Vagina (tissue), 2 donors: Measurements from ENCODE around the gene FSTL1. TPM values are rescaled to one million over a fixed set of nuclear protein-coding genes. Genes with fewer than 3 reads are reported as not detected.

Source experiments
- DNase-seq, 2 donors: peaks; one replicate each; pipeline ENCODE4 v3.0.0-alpha.2; 2017; ENCODE audit errors: extremely low spot score in 2 of 2
- H3K27ac ChIP-seq: fragments of 200-600 bp; sonication (generic); one replicate; pipeline ENCODE4 v1.5.1; 2019
- H3K27me3 ChIP-seq: fragments of 200-600 bp; sonication (generic); one replicate; pipeline ENCODE4 v1.5.1; 2019
- H3K36me3 ChIP-seq, 2 donors: fragments of 200-600 bp; sonication (generic); one replicate each; pipeline ENCODE4 v1.5.1; 2017 to 2019
- H3K4me1 ChIP-seq: fragments of 200-600 bp; sonication (generic); one replicate; pipeline ENCODE4 v1.5.1; 2019
- H3K4me3 ChIP-seq, 2 donors: fragments of 200-600 bp; sonication (generic); 1 replicate in 1 of 2; 2 replicates in 1 of 2; pipeline ENCODE4 v1.5.1; 2016 to 2019
- H3K9me3 ChIP-seq: fragments of 200-600 bp; sonication (generic); one replicate; pipeline ENCODE4 v1.5.1; 2019
- CTCF ChIP-seq, 3 experiments: fragments of 450-650 bp in 2 of 3; fragments of 200-600 bp in 1 of 3; sonication (generic) in 1 of 3; IDR thresholded peaks; one replicate each; pipeline ENCODE4 v1.5.1; 2017 to 2019; ENCODE audit warnings: antibody characterized with exemption in 3 of 3, mild to moderate bottlenecking in 2 of 3, moderate library complexity in 2 of 3
- POLR2A ChIP-seq, 2 donors: fragments of 450-650 bp; IDR thresholded peaks; one replicate each; pipeline ENCODE4 v1.6.1; 2017; ENCODE audit warnings: antibody characterized with exemption in 2 of 2, mild to moderate bottlenecking in 2 of 2, moderate library complexity in 2 of 2
- POLR2AphosphoS5 ChIP-seq, 2 donors: sonication (generic); formaldehyde crosslinking; IDR thresholded peaks; one replicate each; pipeline ENCODE4 v1.9.0; 2017; ENCODE audit warnings: antibody characterized with exemption in 2 of 2, mild to moderate bottlenecking in 2 of 2, low read depth in 1 of 2; ENCODE audit not compliant: insufficient read depth in 1 of 2
- intact Hi-C: fragments of 100-400 bp; cut with DNase I; formaldehyde crosslinking; loops from one replicate; pipeline ENCODE4 v1.15.1; 2023
- total RNA-seq: library from RNA; depleted of rRNA; stranded (reverse); fragments of >200 nt; gene quantifications from one replicate; pipeline ENCODE4 v1.2.3, GENCODE V29; 2016

FSTL1 gene
- total RNA-seq, 1 donor from 2014 or later, result 387 TPM

GRCh38 chr3:120364101-120364500, 86.7 kb downstream of the FSTL1 start:
- no peaks in the 10 kb centered on the region for H3K4me1 ChIP-seq
- TF ChIP-seq CTCF (IDR thresholded peaks at IDR 0.05), result no peak
- TF ChIP-seq POLR2AphosphoS5 (IDR thresholded peaks at IDR 0.05; ENCODE audit: insufficient read depth in 1 of 2, low read depth in 1 of 2), result no peak
- H3K36me3 ChIP-seq, result no peaks in the 10 kb centered on the region
- H3K9me3 ChIP-seq, result no peaks in the 10 kb centered on the region
- no peaks in the 10 kb centered on the region for H3K27me3 ChIP-seq
- no peak for DNase-seq
- intact Hi-C loops, result no loop called here
- H3K27ac ChIP-seq, result no peak overlapping the region
- no peak overlapping the region for H3K4me3 ChIP-seq

- intact Hi-C loops, result no loop called here
- Histone ChIP-seq H3K27ac (no peak overlapping the region), H3K36me3 (no peaks in the 10 kb centered on the region), H3K9me3 (no peaks in the 10 kb centered on the region), H3K4me3 (no peak overlapping the region), H3K27me3 (no peaks in the 10 kb centered on the region), H3K4me1 (no peaks in the 10 kb centered on the region)
- DNase-seq, result no peak
- TF ChIP-seq POLR2A (IDR thresholded peaks at IDR 0.05) (no peak), CTCF (IDR thresholded peaks at IDR 0.05) (no peak), POLR2AphosphoS5 (IDR thresholded peaks at IDR 0.05; ENCODE audit: insufficient read depth in 1 of 2, low read depth in 1 of 2) (no peak)
Measured at GRCh38 chr3:120357807-120358206, 93.0 kb downstream of the FSTL1 start.

- Histone ChIP-seq H3K4me3 (no peak overlapping the region), H3K27ac (no peak overlapping the region)
- intact Hi-C loops, result no loop called here
Measured at GRCh38 chr3:120355486-120355885, 95.3 kb downstream of the FSTL1 start.

GRCh38 chr3:120353463-120353862, 97.3 kb downstream of the FSTL1 start:
- no peak overlapping the region for H3K4me3 ChIP-seq
- intact Hi-C loops, result no loop called here
- H3K27ac ChIP-seq, result no peak overlapping the region
- H3K36me3 ChIP-seq, result no peaks in the 10 kb centered on the region
- no peak for DNase-seq
- no peaks in the 10 kb centered on the region for H3K9me3 ChIP-seq
- no peaks in the 10 kb centered on the region for H3K27me3 ChIP-seq
- peaks cover 15% of the 10 kb centered on the region for H3K4me1 ChIP-seq
- TF ChIP-seq CTCF (IDR thresholded peaks at IDR 0.05) (no peak), POLR2AphosphoS5 (IDR thresholded peaks at IDR 0.05; ENCODE audit: insufficient read depth in 1 of 2, low read depth in 1 of 2) (no peak), POLR2A (IDR thresholded peaks at IDR 0.05) (no peak)

More at GRCh38 chr3:120355486-120355885, 95.3 kb downstream of the FSTL1 start:
- no peaks in the 10 kb centered on the region for H3K27me3 ChIP-seq
- no peaks in the 10 kb centered on the region for H3K36me3 ChIP-seq
- H3K4me1 ChIP-seq, result peaks cover 7% of the 10 kb centered on the region
- no peak for DNase-seq
- no peak for TF ChIP-seq POLR2A (IDR thresholded peaks at IDR 0.05)
- no peak for TF ChIP-seq CTCF (IDR thresholded peaks at IDR 0.05)
- no peak for TF ChIP-seq POLR2AphosphoS5 (IDR thresholded peaks at IDR 0.05; ENCODE audit: insufficient read depth in 1 of 2, low read depth in 1 of 2)
- no peaks in the 10 kb centered on the region for H3K9me3 ChIP-seq

- Histone ChIP-seq H3K4me1 (peaks cover 25% of the 10 kb centered on the region), H3K4me3 (no peak overlapping the region), H3K9me3 (no peaks in the 10 kb centered on the region), H3K27me3 (no peaks in the 10 kb centered on the region), H3K27ac (no peak overlapping the region), H3K36me3 (no peaks in the 10 kb centered on the region)
- intact Hi-C loops, result no loop called here
- DNase-seq, result no peak
- TF ChIP-seq POLR2AphosphoS5 (IDR thresholded peaks at IDR 0.05; ENCODE audit: insufficient read depth in 1 of 2, low read depth in 1 of 2), result no peak
- no peak for TF ChIP-seq CTCF (IDR thresholded peaks at IDR 0.05)
- TF ChIP-seq POLR2A (IDR thresholded peaks at IDR 0.05), result no peak
Measured at GRCh38 chr3:120352017-120352416, 98.8 kb downstream of the FSTL1 start.
